DOHH2 (cell line): ENCODE measurements around the gene ZFAND2A.

Experiments used
- H3F3A ChIP-seq: fragments of 200-600 bp; sonication (generic), shearing (Covaris generic); 2 replicates; pipeline ENCODE4 v1.6.0; 2016; ENCODE audit warnings: antibody characterized with exemption, mild to moderate bottlenecking; ENCODE audit not compliant: control insufficient read depth, insufficient read depth
- H3K27ac ChIP-seq: fragments of 200-600 bp; sonication (generic); 2 replicates; pipeline ENCODE4 v1.5.1; 2014; ENCODE audit warnings: low read depth, mild to moderate bottlenecking, low read length, moderate library complexity
- H3K27me3 ChIP-seq: fragments of 200-600 bp; sonication (generic); 2 replicates; pipeline ENCODE4 v1.6.1; 2014; ENCODE audit warnings: mild to moderate bottlenecking, low read length, mixed read lengths; ENCODE audit not compliant: control insufficient read depth
- H3K36me3 ChIP-seq: fragments of 200-600 bp; sonication (generic); 2 replicates; pipeline ENCODE4 v1.6.1; 2014; ENCODE audit warnings: mild to moderate bottlenecking, low read length, moderate library complexity, mixed read lengths; ENCODE audit not compliant: control insufficient read depth
- H3K4me1 ChIP-seq: fragments of 200-600 bp; sonication (generic); 2 replicates; pipeline ENCODE4 v1.6.1; 2014; ENCODE audit warnings: mild to moderate bottlenecking, low read length, mixed read lengths; ENCODE audit not compliant: control insufficient read depth
- H3K4me2 ChIP-seq: fragments of 200-600 bp; sonication (generic); 2 replicates; pipeline ENCODE4 v1.6.0; 2014; ENCODE audit warnings: mild to moderate bottlenecking, low read length, moderate library complexity
- H3K4me3 ChIP-seq: fragments of 200-600 bp; sonication (generic); 2 replicates; pipeline ENCODE4 v1.5.1; 2014; ENCODE audit warnings: mild to moderate bottlenecking, low read length, mixed read lengths
- H3K79me2 ChIP-seq: fragments of 200-600 bp; sonication (generic); 2 replicates; pipeline ENCODE4 v1.6.1; 2014; ENCODE audit warnings: mild to moderate bottlenecking, low read length, mixed read lengths; ENCODE audit not compliant: control insufficient read depth
- H3K9me2 ChIP-seq: fragments of 200-600 bp; sonication (generic); replicated peaks from 2 replicates; pipeline ENCODE4 v1.6.1; 2014; ENCODE audit warnings: mild to moderate bottlenecking, low read length, mixed read lengths; ENCODE audit not compliant: control insufficient read depth
- H3K9me3 ChIP-seq: fragments of 200-600 bp; sonication (generic); 2 replicates; pipeline ENCODE4 v1.6.1; 2014; ENCODE audit warnings: antibody characterized with exemption, low read length, mixed read lengths; ENCODE audit not compliant: control insufficient read depth, insufficient read depth
- H4K20me1 ChIP-seq: fragments of 200-600 bp; sonication (generic); 2 replicates; pipeline ENCODE4 v1.6.0; 2014; ENCODE audit warnings: low read depth, mild to moderate bottlenecking, antibody characterized with exemption, low read length, moderate library complexity; ENCODE audit not compliant: control insufficient read depth, insufficient read depth
- EZH2phosphoT487 ChIP-seq: fragments of 200-600 bp; sonication (generic); IDR thresholded peaks from 2 replicates; pipeline ENCODE4 v1.6.1; 2017; ENCODE audit warnings: borderline replicate concordance, mild to moderate bottlenecking, antibody characterized with exemption, low read length, moderate library complexity, mixed read lengths
- TF ChIP-seq, protein P1 (sequence below): fragments of 200-600 bp; sonication (generic); IDR thresholded peaks from one replicate; pipeline ENCODE4 v1.5.1; 2014; ENCODE audit warnings: antibody characterized with exemption, mild to moderate bottlenecking, low read depth, low read length; ENCODE audit not compliant: poor library complexity, severe bottlenecking

The ZFAND2A gene

GRCh38 chr7:1104516-1105179 lies 55.3 kb downstream of the ZFAND2A start:
- Histone ChIP-seq H3K9me2 (no peaks in the 10 kb centered on the region), H3K9me3 (no peaks in the 10 kb centered on the region), H3K27ac (peak overlapping the region; percentile 63), H3F3A (peaks cover 13% of the 10 kb centered on the region; the same call in 1 of the 2 replicates), H3K4me3 (peak overlapping the region; percentile 56), H3K4me2 (peak overlapping the region; percentile 80), H3K79me2 (peaks cover 55% of the 10 kb centered on the region), H3K27me3 (no peaks in the 10 kb centered on the region), H3K4me1 (peaks cover 46% of the 10 kb centered on the region), H3K36me3 (peaks cover 6% of the 10 kb centered on the region), H4K20me1 (no peaks in the 10 kb centered on the region)
- no peak for TF ChIP-seq EZH2phosphoT487
- TF ChIP-seq, protein P1, sequence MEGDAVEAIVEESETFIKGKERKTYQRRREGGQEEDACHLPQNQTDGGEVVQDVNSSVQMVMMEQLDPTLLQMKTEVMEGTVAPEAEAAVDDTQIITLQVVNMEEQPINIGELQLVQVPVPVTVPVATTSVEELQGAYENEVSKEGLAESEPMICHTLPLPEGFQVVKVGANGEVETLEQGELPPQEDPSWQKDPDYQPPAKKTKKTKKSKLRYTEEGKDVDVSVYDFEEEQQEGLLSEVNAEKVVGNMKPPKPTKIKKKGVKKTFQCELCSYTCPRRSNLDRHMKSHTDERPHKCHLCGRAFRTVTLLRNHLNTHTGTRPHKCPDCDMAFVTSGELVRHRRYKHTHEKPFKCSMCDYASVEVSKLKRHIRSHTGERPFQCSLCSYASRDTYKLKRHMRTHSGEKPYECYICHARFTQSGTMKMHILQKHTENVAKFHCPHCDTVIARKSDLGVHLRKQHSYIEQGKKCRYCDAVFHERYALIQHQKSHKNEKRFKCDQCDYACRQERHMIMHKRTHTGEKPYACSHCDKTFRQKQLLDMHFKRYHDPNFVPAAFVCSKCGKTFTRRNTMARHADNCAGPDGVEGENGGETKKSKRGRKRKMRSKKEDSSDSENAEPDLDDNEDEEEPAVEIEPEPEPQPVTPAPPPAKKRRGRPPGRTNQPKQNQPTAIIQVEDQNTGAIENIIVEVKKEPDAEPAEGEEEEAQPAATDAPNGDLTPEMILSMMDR = no peak

- Histone ChIP-seq H3K27ac (0 out of 2 replicates have a peak overlapping the region, but pooled peaks have one; percentile 63), H3K27me3 (no peaks in the 10 kb centered on the region), H3K4me2 (peak overlapping the region; percentile 80), H3F3A (peaks cover 13% of the 10 kb centered on the region; the same call in 1 of the 2 replicates), H3K9me2 (no peaks in the 10 kb centered on the region), H3K4me3 (peak overlapping the region; percentile 56), H4K20me1 (no peaks in the 10 kb centered on the region), H3K36me3 (peaks cover 8% of the 10 kb centered on the region), H3K9me3 (no peaks in the 10 kb centered on the region), H3K4me1 (peaks cover 50% of the 10 kb centered on the region), H3K79me2 (peaks cover 55% of the 10 kb centered on the region)
- TF ChIP-seq, protein P1 = no peak
- no peak for TF ChIP-seq EZH2phosphoT487
Measured at GRCh38 chr7:1103789-1104515, 56.0 kb downstream of the ZFAND2A start.

DNA sequence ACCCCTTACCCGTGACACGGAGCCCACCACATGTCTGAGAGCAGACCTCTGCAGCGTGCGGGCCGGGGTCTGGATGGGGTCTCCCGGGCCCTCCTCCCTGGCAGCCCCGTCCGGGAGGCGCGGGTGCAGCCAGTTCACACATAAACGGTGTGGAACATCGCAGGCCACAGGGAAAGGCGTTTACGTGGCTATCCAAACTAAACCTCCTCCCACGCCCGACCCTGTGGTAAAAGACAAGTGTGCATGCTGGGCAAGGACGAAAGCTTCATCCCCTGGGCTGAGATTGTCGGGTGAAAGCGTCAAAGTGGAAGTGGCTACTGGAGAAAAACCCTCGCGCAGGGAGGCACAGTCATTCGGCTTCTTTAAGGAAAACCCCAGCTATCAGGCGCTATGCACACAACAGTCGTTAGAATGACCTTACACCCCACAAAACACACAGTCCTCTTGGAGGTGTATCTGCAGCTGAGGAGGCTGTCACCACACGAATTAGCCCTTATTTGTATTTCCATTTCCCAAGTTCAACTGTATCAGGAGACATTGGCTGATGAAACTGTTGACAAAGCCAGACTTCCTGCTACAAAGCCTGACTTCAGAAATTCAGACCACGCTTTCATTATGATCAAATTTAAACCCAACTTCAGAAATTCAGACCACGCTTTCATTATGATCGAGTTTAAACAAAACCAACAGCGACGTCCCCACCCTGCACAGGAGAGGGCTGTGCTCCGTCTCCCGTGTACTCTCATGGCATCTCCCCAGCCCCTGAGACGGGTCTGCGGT lies 56.8 kb downstream of the ZFAND2A start:
- no peaks in the 10 kb centered on the region for H3K9me3 ChIP-seq

More for the DNA sequence above, 56.8 kb downstream of the ZFAND2A start:
- TF ChIP-seq, protein P1 = no peak
- no peak for TF ChIP-seq EZH2phosphoT487
- H3K79me2 ChIP-seq = peaks cover 55% of the 10 kb centered on the region
- peaks cover 13% of the 10 kb centered on the region; the same call in 1 of the 2 replicates for H3F3A ChIP-seq
- H3K36me3 ChIP-seq = peaks cover 13% of the 10 kb centered on the region
- no peaks in the 10 kb centered on the region for H4K20me1 ChIP-seq
- peak overlapping the region; percentile 56 for H3K4me3 ChIP-seq
- peaks cover 57% of the 10 kb centered on the region for H3K4me1 ChIP-seq
- no peak overlapping the region for H3K27ac ChIP-seq
- H3K9me2 ChIP-seq = no peaks in the 10 kb centered on the region
- peak overlapping the region; percentile 80 for H3K4me2 ChIP-seq
- no peaks in the 10 kb centered on the region for H3K27me3 ChIP-seq
